ENCODE data around the gene FXYD4. TPM values are rescaled to one million over a fixed set of nuclear protein-coding genes. Genes with fewer than 3 reads are reported as not detected.
"Not testable (repeated sequence)": the region's sequence is repeated elsewhere in the genome, so short reads cannot be mapped to it uniquely, and the experiment has no call there.

The FXYD4 gene
- total RNA-seq, 4 donors from 2014 or later, result not detected

GRCh38 chr10:43336061-43336460 is 35.4 kb upstream of the FXYD4 start:
- peaks cover 0 to 18% of the 10 kb centered on the region in 2 donors for H3K27me3 ChIP-seq
- TF ChIP-seq POLR2A (IDR thresholded peaks at IDR 0.05) (no peak), EP300 (IDR thresholded peaks at IDR 0.05) (no peak), CTCF (IDR thresholded peaks at IDR 0.05) (no peak)
- WGBS, 2 donors, result 81 to 98% methylated on average over 3 of the region's 3 CpGs

GRCh38 chr10:43336641-43337318 is 34.7 kb upstream of the FXYD4 start:
- H3K36me3 ChIP-seq, result no peaks in the 10 kb centered on the region
- H3K4me3 ChIP-seq, result no peak overlapping the region
- H3K9me3 ChIP-seq, result no peaks in the 10 kb centered on the region
- H3K27ac ChIP-seq, result no peak overlapping the region
- no peak for DNase-seq (ENCODE audit: low spot score in 2 of 2)
- H3K4me1 ChIP-seq, result peaks cover 0 to 6% (median 0%) of the 10 kb centered on the region in 4 donors
- WGBS, 2 donors, result 74 to 78% methylated on average over 9 of the region's 9 CpGs
- TF ChIP-seq EP300 (IDR thresholded peaks at IDR 0.05) (no peak), CTCF (IDR thresholded peaks at IDR 0.05) (no peak), POLR2A (IDR thresholded peaks at IDR 0.05) (no peak)
- peaks cover 0 to 18% of the 10 kb centered on the region in 2 donors for H3K27me3 ChIP-seq

More at GRCh38 chr10:43336061-43336460, 35.4 kb upstream of the FXYD4 start:
- Histone ChIP-seq H3K27ac (no peak overlapping the region), H3K9me3 (no peaks in the 10 kb centered on the region), H3K4me3 (no peak overlapping the region), H3K4me1 (peaks cover 0 to 6% (median 0%) of the 10 kb centered on the region in 4 donors), H3K36me3 (no peaks in the 10 kb centered on the region)
- no peak for DNase-seq (ENCODE audit: low spot score in 2 of 2)

DNA sequence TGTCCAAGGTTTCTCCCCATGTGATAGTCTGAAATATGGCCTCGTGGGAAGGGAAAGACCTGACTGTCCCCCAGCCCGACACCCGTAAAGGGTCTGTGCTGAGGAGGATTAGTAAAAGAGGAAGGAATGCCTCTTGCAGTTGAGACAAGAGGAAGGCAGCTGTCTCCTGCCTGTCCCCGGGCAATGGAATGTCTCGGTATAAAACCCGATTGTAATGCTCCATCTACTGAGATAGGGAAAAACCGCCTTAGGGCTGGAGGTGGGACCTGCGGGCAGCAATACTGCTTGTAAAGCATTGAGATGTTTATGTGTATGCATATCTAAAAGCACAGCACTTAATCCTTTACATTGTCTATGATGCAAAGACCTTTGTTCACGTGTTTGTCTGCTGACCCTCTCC is 33.9 kb upstream of the FXYD4 start:
- H3K4me3 ChIP-seq, result not testable (repeated sequence)
- H3K27me3 ChIP-seq, result peaks cover 0 to 18% of the 10 kb centered on the region in 2 donors
- 32 to 41% methylated on average over 6 to 8 of the region's 9 CpGs for WGBS, 2 donors

DNA sequence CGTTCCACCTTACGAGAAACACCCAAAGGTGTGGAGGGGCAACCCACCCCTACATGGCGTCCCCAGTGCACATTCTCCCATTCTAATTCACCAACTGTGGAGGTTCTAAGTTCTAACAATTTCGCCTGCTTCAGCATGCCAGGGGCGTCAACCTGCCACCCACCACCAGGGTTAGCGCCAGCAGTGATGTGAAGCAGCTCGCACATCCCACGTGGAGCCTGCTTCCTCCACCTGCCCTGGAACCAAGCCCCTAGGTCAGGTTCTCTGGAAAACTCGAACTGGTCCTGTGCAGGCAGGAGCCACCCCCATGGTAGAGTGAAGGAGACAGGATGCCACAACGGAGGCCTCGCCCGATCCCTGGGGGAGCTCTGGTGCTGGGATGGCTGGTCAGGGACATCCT is 33.3 kb upstream of the FXYD4 start:
- Histone ChIP-seq H3K9me3 (no peaks in the 10 kb centered on the region), H3K4me3 (no peak overlapping the region), H3K36me3 (no peaks in the 10 kb centered on the region), H3K27me3 (peaks cover 0 to 18% of the 10 kb centered on the region in 2 donors), H3K4me1 (peaks cover 0 to 6% (median 0%) of the 10 kb centered on the region in 4 donors), H3K27ac (no peak overlapping the region)
- TF ChIP-seq EP300 (IDR thresholded peaks at IDR 0.05) (no peak), CTCF (IDR thresholded peaks at IDR 0.05) (no peak)
- WGBS, 2 donors, result 82 to 87% methylated on average over 12 of the region's 12 CpGs
- DNase-seq (ENCODE audit: low spot score in 2 of 2), result no peak

More for the DNA sequence above, 33.9 kb upstream of the FXYD4 start:
- H3K9me3 ChIP-seq; H3K27ac ChIP-seq; H3K36me3 ChIP-seq; H3K4me1 ChIP-seq; DNase-seq (ENCODE audit: low spot score in 2 of 2): not testable (repeated sequence)

GRCh38 chr10:43339136-43339535 is 32.3 kb upstream of the FXYD4 start:
- Histone ChIP-seq H3K4me1 (peaks cover 0 to 6% (median 0%) of the 10 kb centered on the region in 4 donors), H3K36me3 (no peaks in the 10 kb centered on the region), H3K4me3 (no peak overlapping the region), H3K27ac (no peak overlapping the region), H3K27me3 (peaks cover 0 to 18% of the 10 kb centered on the region in 2 donors), H3K9me3 (no peaks in the 10 kb centered on the region)
- WGBS, 2 donors, result 52 to 66% methylated on average over 8 to 11 of the region's 11 CpGs
- no peak for DNase-seq (ENCODE audit: low spot score in 2 of 2)
- TF ChIP-seq POLR2A (IDR thresholded peaks at IDR 0.05), result no peak
- no peak for TF ChIP-seq EP300 (IDR thresholded peaks at IDR 0.05)
- no peak for TF ChIP-seq CTCF (IDR thresholded peaks at IDR 0.05)
